ENCODE measurements around the gene ZNF618. TPM values are rescaled to one million over a fixed set of nuclear protein-coding genes. Genes with fewer than 3 reads are reported as not detected.

ZNF618 gene
- total RNA-seq, 4 donors from 2014 or later: 0.68 to 2.1 (median 1.3) TPM

- intact Hi-C loops (cut with DNase I): no loop called here
- DNase-seq: no peak
Observed at GRCh38 chr9:114078781-114079156, 202.7 kb downstream of the ZNF618 start.

GRCh38 chr9:114080195-114080772, 204.2 kb downstream of the ZNF618 start:
- WGBS, 2 donors: 82 to 84% methylated on average over 2 to 5 of the region's 5 CpGs
- H3K9me3 ChIP-seq: no peaks in the 10 kb centered on the region
- H3K4me3 ChIP-seq: no peak overlapping the region
- H3K27me3 ChIP-seq: peaks cover 0 to 37% (median 0%) of the 10 kb centered on the region in 4 donors
- H3K4me1 ChIP-seq: peaks cover 0 to 16% (median 2%) of the 10 kb centered on the region in 3 donors
- TF ChIP-seq POLR2A (IDR thresholded peaks at IDR 0.05): no peak
- no peak for TF ChIP-seq CTCF (IDR thresholded peaks at IDR 0.05)
- no peaks in the 10 kb centered on the region for H3K36me3 ChIP-seq
- intact Hi-C loops (cut with DNase I): no loop called here
- H3K27ac ChIP-seq: no peak overlapping the region
- DNase-seq: no peak

More at GRCh38 chr9:114078781-114079156, 202.7 kb downstream of the ZNF618 start:
- Histone ChIP-seq H3K4me3 (no peak overlapping the region), H3K9me3 (no peaks in the 10 kb centered on the region), H3K27me3 (peaks cover 0 to 35% (median 0%) of the 10 kb centered on the region in 4 donors), H3K4me1 (peaks cover 0 to 16% (median 2%) of the 10 kb centered on the region in 3 donors), H3K27ac (no peak overlapping the region), H3K36me3 (no peaks in the 10 kb centered on the region)
- TF ChIP-seq POLR2A (IDR thresholded peaks at IDR 0.05): no peak
- no peak for TF ChIP-seq CTCF (IDR thresholded peaks at IDR 0.05)
- 51 to 81% methylated on average over 3 to 5 of the region's 7 CpGs for WGBS, 2 donors

GRCh38 chr9:114080773-114081440, 204.8 kb downstream of the ZNF618 start:
- no peak for TF ChIP-seq POLR2A (IDR thresholded peaks at IDR 0.05)
- no peak for TF ChIP-seq CTCF (IDR thresholded peaks at IDR 0.05)
- no peak overlapping the region for H3K4me3 ChIP-seq
- peaks cover 0 to 33% (median 0%) of the 10 kb centered on the region in 4 donors for H3K27me3 ChIP-seq
- H3K27ac ChIP-seq: no peak overlapping the region
- H3K4me1 ChIP-seq: peaks cover 0 to 16% (median 2%) of the 10 kb centered on the region in 3 donors
- no peaks in the 10 kb centered on the region for H3K36me3 ChIP-seq
- intact Hi-C loops (cut with DNase I): no loop called here
- no peaks in the 10 kb centered on the region for H3K9me3 ChIP-seq
- no peak for DNase-seq
- 90 to 92% methylated on average over 5 to 7 of the region's 7 CpGs for WGBS, 2 donors

- intact Hi-C loops (cut with DNase I): no loop called here
- WGBS, 2 donors: 70 to 84% methylated on average over 4 to 6 of the region's 6 CpGs
- peaks cover 0 to 27% (median 0%) of the 10 kb centered on the region in 4 donors for H3K27me3 ChIP-seq
- H3K27ac ChIP-seq: no peak overlapping the region
- no peaks in the 10 kb centered on the region for H3K9me3 ChIP-seq
- no peaks in the 10 kb centered on the region for H3K36me3 ChIP-seq
- peaks cover 0 to 16% (median 2%) of the 10 kb centered on the region in 3 donors for H3K4me1 ChIP-seq
- TF ChIP-seq POLR2A (IDR thresholded peaks at IDR 0.05): no peak
- no peak for TF ChIP-seq CTCF (IDR thresholded peaks at IDR 0.05)
- no peak for DNase-seq
- no peak overlapping the region for H3K4me3 ChIP-seq
Observed at GRCh38 chr9:114081441-114082016, 205.4 kb downstream of the ZNF618 start.

Measured in esophagus squamous epithelium (tissue), 5 donors.